Breast epithelium (tissue), 3 donors: ENCODE results near the gene AOPEP.

Experiments used
- POLR2AphosphoS5 ChIP-seq, 3 donors: sonication (generic); formaldehyde crosslinking; IDR thresholded peaks; one replicate each; pipeline ENCODE4 v1.6.1; 2017; ENCODE audit warnings: antibody characterized with exemption in 3 of 3
- TF ChIP-seq, protein P1 (sequence below), 3 donors: fragments of 450-650 bp; IDR thresholded peaks; one replicate each; pipeline ENCODE4 v1.5.1; 2016 to 2017; ENCODE audit warnings: antibody characterized with exemption in 3 of 3, mild to moderate bottlenecking in 3 of 3, moderate library complexity in 3 of 3

DNA sequence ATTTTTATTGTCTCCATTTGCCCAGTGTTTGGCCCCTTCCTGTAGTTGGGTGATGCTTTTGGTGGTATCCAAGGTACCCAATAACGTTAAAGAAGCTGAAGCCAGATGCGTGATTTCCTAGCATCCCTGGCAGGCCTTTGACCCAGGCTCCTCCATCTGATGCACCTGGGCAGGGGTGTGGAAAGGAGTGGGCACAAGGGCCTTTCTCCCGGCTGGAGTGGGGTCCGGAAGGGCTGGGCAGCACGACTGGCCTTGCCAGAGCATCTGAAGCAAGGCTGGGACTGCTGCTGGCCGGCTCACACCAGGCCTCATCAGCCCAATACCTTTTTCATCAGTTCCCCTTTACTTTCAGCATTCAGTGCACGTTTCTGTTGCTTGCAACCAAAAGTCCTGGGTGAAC, 370.8 kb downstream of the AOPEP start:
- TF ChIP-seq, protein P1, sequence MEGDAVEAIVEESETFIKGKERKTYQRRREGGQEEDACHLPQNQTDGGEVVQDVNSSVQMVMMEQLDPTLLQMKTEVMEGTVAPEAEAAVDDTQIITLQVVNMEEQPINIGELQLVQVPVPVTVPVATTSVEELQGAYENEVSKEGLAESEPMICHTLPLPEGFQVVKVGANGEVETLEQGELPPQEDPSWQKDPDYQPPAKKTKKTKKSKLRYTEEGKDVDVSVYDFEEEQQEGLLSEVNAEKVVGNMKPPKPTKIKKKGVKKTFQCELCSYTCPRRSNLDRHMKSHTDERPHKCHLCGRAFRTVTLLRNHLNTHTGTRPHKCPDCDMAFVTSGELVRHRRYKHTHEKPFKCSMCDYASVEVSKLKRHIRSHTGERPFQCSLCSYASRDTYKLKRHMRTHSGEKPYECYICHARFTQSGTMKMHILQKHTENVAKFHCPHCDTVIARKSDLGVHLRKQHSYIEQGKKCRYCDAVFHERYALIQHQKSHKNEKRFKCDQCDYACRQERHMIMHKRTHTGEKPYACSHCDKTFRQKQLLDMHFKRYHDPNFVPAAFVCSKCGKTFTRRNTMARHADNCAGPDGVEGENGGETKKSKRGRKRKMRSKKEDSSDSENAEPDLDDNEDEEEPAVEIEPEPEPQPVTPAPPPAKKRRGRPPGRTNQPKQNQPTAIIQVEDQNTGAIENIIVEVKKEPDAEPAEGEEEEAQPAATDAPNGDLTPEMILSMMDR (IDR thresholded peaks at IDR 0.05): no peak
- no peak for TF ChIP-seq POLR2AphosphoS5 (IDR thresholded peaks at IDR 0.05)
